ENCODE measurements around the gene MARK2.

The MARK2 gene

DNA sequence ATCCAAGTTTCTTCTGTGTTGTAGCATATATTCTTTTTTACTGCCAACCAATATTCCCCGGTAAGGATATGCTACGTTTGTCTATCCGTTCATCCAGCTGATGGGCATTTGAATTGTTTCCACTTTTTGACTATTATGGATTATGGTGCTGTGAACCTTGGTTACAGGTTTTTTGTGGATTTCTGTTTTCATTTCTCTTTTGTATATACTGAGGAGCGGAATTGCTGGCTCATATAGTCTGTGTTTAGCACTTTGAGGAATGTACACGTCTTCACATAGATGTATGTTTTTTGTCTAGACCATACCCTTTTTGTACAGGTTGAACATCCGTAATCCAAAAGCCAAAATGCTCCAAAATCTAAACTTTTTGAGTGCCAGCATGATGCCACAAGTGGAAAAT, 54.4 kb downstream of the MARK2 start:
- TF ChIP-seq, protein P1, sequence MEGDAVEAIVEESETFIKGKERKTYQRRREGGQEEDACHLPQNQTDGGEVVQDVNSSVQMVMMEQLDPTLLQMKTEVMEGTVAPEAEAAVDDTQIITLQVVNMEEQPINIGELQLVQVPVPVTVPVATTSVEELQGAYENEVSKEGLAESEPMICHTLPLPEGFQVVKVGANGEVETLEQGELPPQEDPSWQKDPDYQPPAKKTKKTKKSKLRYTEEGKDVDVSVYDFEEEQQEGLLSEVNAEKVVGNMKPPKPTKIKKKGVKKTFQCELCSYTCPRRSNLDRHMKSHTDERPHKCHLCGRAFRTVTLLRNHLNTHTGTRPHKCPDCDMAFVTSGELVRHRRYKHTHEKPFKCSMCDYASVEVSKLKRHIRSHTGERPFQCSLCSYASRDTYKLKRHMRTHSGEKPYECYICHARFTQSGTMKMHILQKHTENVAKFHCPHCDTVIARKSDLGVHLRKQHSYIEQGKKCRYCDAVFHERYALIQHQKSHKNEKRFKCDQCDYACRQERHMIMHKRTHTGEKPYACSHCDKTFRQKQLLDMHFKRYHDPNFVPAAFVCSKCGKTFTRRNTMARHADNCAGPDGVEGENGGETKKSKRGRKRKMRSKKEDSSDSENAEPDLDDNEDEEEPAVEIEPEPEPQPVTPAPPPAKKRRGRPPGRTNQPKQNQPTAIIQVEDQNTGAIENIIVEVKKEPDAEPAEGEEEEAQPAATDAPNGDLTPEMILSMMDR (IDR thresholded peaks at IDR 0.05; ENCODE audit: unreplicated experiment in 3 of 3), result no peak
- peaks cover 12% of the 10 kb centered on the region for H3K4me1 Mint-ChIP-seq
- H3K9me3 Mint-ChIP-seq, result peaks cover 6% of the 10 kb centered on the region
- H3K27ac Mint-ChIP-seq, result no peak overlapping the region
- no peak overlapping the region for H3K4me3 Mint-ChIP-seq
- no peaks in the 10 kb centered on the region for H3K27me3 Mint-ChIP-seq (ENCODE audit: low read depth)
- peaks cover 41% of the 10 kb centered on the region for H3K36me3 Mint-ChIP-seq (ENCODE audit: low read depth)

DNA sequence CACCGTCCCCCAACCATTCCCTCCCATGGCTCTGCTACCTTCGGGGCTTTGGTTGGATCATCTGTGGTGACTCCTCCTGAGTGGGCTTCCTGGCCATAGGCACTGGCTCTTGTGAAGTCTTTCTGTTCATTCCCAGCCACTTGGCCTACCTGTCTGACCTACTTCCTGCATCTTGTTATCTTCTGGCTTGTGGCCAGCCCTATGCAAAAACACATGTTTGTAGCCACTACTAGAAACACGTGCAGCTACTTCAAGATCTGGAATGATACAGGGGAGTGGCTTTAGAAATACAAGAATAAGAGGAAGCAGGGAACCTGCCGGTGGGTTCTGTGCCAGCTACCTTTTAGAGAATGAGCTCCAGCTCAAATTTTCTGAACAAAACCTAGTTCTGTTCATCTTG, 57.2 kb downstream of the MARK2 start:
- peaks cover 61% of the 10 kb centered on the region for H3K36me3 Mint-ChIP-seq (ENCODE audit: low read depth)

GRCh38 chr11:63897459-63898146, 58.7 kb downstream of the MARK2 start:
- H3K9me3 Mint-ChIP-seq, result peaks cover 6% of the 10 kb centered on the region
- no peaks in the 10 kb centered on the region for H3K4me1 Mint-ChIP-seq
- H3K4me3 Mint-ChIP-seq, result no peak overlapping the region
- peaks cover 70% of the 10 kb centered on the region for H3K36me3 Mint-ChIP-seq (ENCODE audit: low read depth)
- TF ChIP-seq, protein P1 (IDR thresholded peaks at IDR 0.05; ENCODE audit: unreplicated experiment in 3 of 3), result no peak
- no peak overlapping the region for H3K27ac Mint-ChIP-seq
- H3K27me3 Mint-ChIP-seq (ENCODE audit: low read depth), result no peaks in the 10 kb centered on the region

More for the DNA sequence above, 57.2 kb downstream of the MARK2 start:
- Mint-ChIP-seq H3K27me3 (ENCODE audit: low read depth) (no peaks in the 10 kb centered on the region), H3K4me1 (peaks cover under 1% of the 10 kb centered on the region), H3K27ac (no peak overlapping the region), H3K4me3 (no peak overlapping the region), H3K9me3 (peaks cover 6% of the 10 kb centered on the region)
- TF ChIP-seq, protein P1 (IDR thresholded peaks at IDR 0.05; ENCODE audit: unreplicated experiment in 3 of 3), result no peak

DNA sequence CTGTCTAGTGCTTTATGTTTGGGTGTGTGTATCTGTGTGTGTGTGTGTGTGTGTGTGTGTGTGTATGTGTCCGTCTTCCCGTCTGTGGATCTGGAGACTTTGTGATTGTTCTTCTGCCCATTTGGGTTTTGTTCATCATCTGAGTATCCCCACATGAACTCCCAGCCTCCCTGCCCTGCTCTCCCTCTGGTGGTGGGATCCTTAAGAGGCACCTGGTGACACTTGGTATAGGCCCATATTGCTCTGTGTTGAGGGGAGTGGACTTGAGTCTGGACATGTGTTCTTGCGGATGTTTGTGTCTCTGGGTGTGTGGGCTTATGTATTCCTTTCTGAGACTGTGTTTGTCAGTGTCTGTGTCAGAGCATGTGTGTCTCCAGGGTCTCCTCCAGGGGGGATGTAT, 62.8 kb downstream of the MARK2 start:
- H3K27ac Mint-ChIP-seq, result no peak overlapping the region
- no peaks in the 10 kb centered on the region for H3K4me1 Mint-ChIP-seq
- H3K36me3 Mint-ChIP-seq (ENCODE audit: low read depth), result peaks cover 77% of the 10 kb centered on the region
- H3K4me3 Mint-ChIP-seq, result no peak overlapping the region
- no peaks in the 10 kb centered on the region for H3K27me3 Mint-ChIP-seq (ENCODE audit: low read depth)
- H3K9me3 Mint-ChIP-seq, result no peaks in the 10 kb centered on the region
- TF ChIP-seq, protein P1 (IDR thresholded peaks at IDR 0.05; ENCODE audit: unreplicated experiment in 3 of 3), result peak in 1 of 3 experiments; percentile 8

GRCh38 chr11:63903884-63904283, 65.0 kb downstream of the MARK2 start:
- H3K9me3 Mint-ChIP-seq, result no peaks in the 10 kb centered on the region
- H3K4me1 Mint-ChIP-seq, result peaks cover 21% of the 10 kb centered on the region
- H3K36me3 Mint-ChIP-seq (ENCODE audit: low read depth), result peaks cover 59% of the 10 kb centered on the region
- no peak overlapping the region for H3K4me3 Mint-ChIP-seq
- no peaks in the 10 kb centered on the region for H3K27me3 Mint-ChIP-seq (ENCODE audit: low read depth)
- TF ChIP-seq, protein P1 (IDR thresholded peaks at IDR 0.05; ENCODE audit: unreplicated experiment in 3 of 3), result no peak
- no peak overlapping the region for H3K27ac Mint-ChIP-seq

GRCh38 chr11:63904743-63905142, 65.8 kb downstream of the MARK2 start:
- no peaks in the 10 kb centered on the region for H3K27me3 Mint-ChIP-seq (ENCODE audit: low read depth)
- TF ChIP-seq, protein P1 (IDR thresholded peaks at IDR 0.05; ENCODE audit: unreplicated experiment in 3 of 3), result no peak

More at GRCh38 chr11:63904743-63905142, 65.8 kb downstream of the MARK2 start:
- H3K4me3 Mint-ChIP-seq, result no peak overlapping the region
- peaks cover 52% of the 10 kb centered on the region for H3K36me3 Mint-ChIP-seq (ENCODE audit: low read depth)
- H3K9me3 Mint-ChIP-seq, result no peaks in the 10 kb centered on the region
- H3K4me1 Mint-ChIP-seq, result peaks cover 23% of the 10 kb centered on the region
- no peak overlapping the region for H3K27ac Mint-ChIP-seq

Data from nephron (organoid).